Breast epithelium (tissue), 3 donors: ENCODE results near the gene CUL2.

Experiments used
- CTCF ChIP-seq, 3 donors: fragments of 450-650 bp; IDR thresholded peaks; one replicate each; pipeline ENCODE4 v1.5.1; 2016 to 2017; ENCODE audit warnings: antibody characterized with exemption in 3 of 3, mild to moderate bottlenecking in 3 of 3, moderate library complexity in 3 of 3
- POLR2A ChIP-seq: fragments of 450-650 bp; IDR thresholded peaks from one replicate; pipeline ENCODE4 v1.6.1; 2016; ENCODE audit warnings: antibody characterized with exemption, mild to moderate bottlenecking, moderate library complexity

DNA sequence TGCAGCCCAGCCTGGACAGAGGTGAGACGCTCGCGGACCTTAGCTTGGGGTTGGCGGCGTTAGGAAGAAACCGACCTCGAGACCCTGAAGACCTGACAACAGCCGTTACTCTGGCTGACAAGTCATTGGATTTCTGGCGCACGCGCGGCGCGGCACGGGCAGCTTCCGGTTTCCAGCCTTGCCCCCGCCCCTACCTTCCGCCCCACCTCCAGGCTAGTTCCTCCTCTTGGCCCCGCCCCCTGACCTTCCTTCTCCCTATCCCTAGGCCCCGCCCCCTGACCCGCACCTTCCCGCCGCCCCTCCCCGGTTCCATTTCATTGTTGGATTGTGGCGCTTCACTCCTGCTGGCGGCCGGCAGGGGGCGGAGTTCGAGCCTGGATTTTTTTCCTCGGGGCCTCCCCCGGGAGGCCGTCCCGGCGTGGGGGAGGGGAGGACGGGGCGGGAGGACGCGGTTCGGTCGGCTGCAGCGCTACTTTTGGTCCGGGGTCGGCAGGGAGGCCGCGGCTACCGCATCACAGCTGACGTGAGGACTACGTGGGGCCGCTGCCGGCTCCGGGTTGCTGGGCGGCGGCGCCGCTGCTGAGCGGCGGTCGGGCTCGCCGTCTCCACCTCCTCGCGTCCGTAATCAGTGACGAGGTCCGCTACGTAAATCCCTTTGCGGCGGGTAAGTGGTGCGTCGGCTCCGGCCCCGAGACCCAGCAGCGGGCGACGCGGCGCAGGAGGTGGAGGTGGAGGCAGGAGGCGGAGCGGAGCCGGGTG, 36.6 kb upstream of the CUL2 start, which contains the start of gene CREM:
- TF ChIP-seq POLR2A (peak; percentile 93), CTCF (IDR thresholded peaks at IDR 0.05) (peak; percentile 92 to 98 (median 95))
